Uterus (tissue), 2 donors: ENCODE measurements around the gene ORAI2.

Experiments used
- CTCF ChIP-seq, 4 experiments: fragments of 200-600 bp in 2 of 4; fragments of 450-650 bp in 2 of 4; sonication (generic) in 2 of 4; IDR thresholded peaks; one replicate each; pipeline ENCODE4 v1.5.1; 2016 to 2019; ENCODE audit warnings: antibody characterized with exemption in 4 of 4, mild to moderate bottlenecking in 2 of 4, moderate library complexity in 1 of 4
- POLR2A ChIP-seq, 2 donors: fragments of 450-650 bp; IDR thresholded peaks; one replicate each; pipeline ENCODE4 v1.6.1; 2016; ENCODE audit warnings: antibody characterized with exemption in 2 of 2, mild to moderate bottlenecking in 1 of 2, moderate library complexity in 1 of 2

- TF ChIP-seq POLR2A (IDR thresholded peaks at IDR 0.05), result no peak
- TF ChIP-seq CTCF (IDR thresholded peaks at IDR 0.05), result no peak
Observed at GRCh38 chr7:102460467-102460866, 27.1 kb downstream of the ORAI2 start.
